HepG2 (cell line): ENCODE results near the gene CD96. TPM values are rescaled to one million over a fixed set of nuclear protein-coding genes. Genes with fewer than 3 reads are reported as not detected.

ENCODE experiments used
- ATAC-seq: fragments of 200-7000 bp; cut with Tn5 transposase; 3 replicates; pipeline ENCODE4 v1.9.1; 2020; ENCODE audit warnings: mild to moderate bottlenecking, moderate library complexity
- BruUV-seq: library from RNA; stranded (reverse); fragments of 400-500 nt; replicated peaks from 2 replicates; lab custom pipeline; 2021; lab: Mats Ljungman, UMichigan
- CTCF ChIA-PET: fragments of 300-600 bp; formaldehyde crosslinking; extraction: SDS; loops from one replicate; lab custom pipeline; 2021; ENCODE audit warnings: low total read pairs, inconsistent platforms, low intra/inter-chr PET ratio; lab: Yijun Ruan, JAX
- POLR2A ChIA-PET: fragments of 350-600 bp; sonication (Branson Sonifier 250); formaldehyde crosslinking; loops from one replicate; lab custom pipeline; 2020; ENCODE audit warnings: antibody characterized with exemption, inconsistent platforms; lab: Yijun Ruan, JAX
- DNase-seq: peaks from one replicate; pipeline ENCODE4 v3.0.0-alpha.2; 2015; ENCODE audit warnings: low spot score
- FAIRE-seq: peaks from 3 replicates; lab custom pipeline; 2011; peaks lifted over from hg19 to GRCh38; lab: Jason Lieb, UNC
- H2AFZ ChIP-seq: one replicate; pipeline ENCODE4 v1.6.1; 2011; ENCODE audit warnings: low read length, inconsistent platforms
- H3K27ac ChIP-seq: fragments of 300-600 bp; 3 replicates; pipeline ENCODE4 v1.8.0; 2011; ENCODE audit warnings: mixed run types, mild to moderate bottlenecking, mixed read lengths, low read length, inconsistent platforms; ENCODE audit not compliant: insufficient read depth; ENCODE audit errors: extremely low read length
- H3K27me3 ChIP-seq, 2 experiments: fragments of 200-600 bp in 1 of 2; 2 replicates in 1 of 2; 3 replicates in 1 of 2; pipeline versions ENCODE4 v1.6.0 to v1.8.0; 2011; ENCODE audit warnings: low read length in 2 of 2, mild to moderate bottlenecking in 2 of 2, moderate library complexity in 2 of 2, inconsistent platforms in 1 of 2; ENCODE audit not compliant: insufficient read depth in 2 of 2, control insufficient read depth in 1 of 2
- H3K36me3 ChIP-seq, 2 experiments: fragments of 200-600 bp in 1 of 2; replicated peaks in 1 of 2; 2 replicates in 1 of 2; 3 replicates in 1 of 2; pipeline versions ENCODE4 v1.5.1 to v1.8.0; 2011; ENCODE audit warnings: low read length in 2 of 2, inconsistent platforms in 1 of 2; ENCODE audit not compliant: insufficient read depth in 2 of 2, control insufficient read depth in 1 of 2
- H3K4me1 ChIP-seq: 2 replicates; pipeline ENCODE4 v1.5.1; 2012; ENCODE audit warnings: low read length, inconsistent platforms; ENCODE audit not compliant: insufficient read depth
- H3K4me2 ChIP-seq: 2 replicates; pipeline ENCODE4 v1.6.0; 2011; ENCODE audit warnings: low read depth, low read length, inconsistent platforms
- H3K4me3 ChIP-seq, 3 experiments: fragments of 200-600 bp in 1 of 3; sonication (generic), shearing (Covaris generic) in 1 of 3; replicated peaks in 1 of 3; 2 replicates each; pipeline ENCODE4 v1.5.1; 2011 to 2016; ENCODE audit warnings: low read length in 3 of 3, inconsistent platforms in 2 of 3, low read depth in 2 of 3, mild to moderate bottlenecking in 2 of 3, control low read depth in 1 of 3, mixed read lengths in 1 of 3; ENCODE audit not compliant: insufficient read depth in 1 of 3
- H3K79me2 ChIP-seq: one replicate; pipeline ENCODE4 v1.6.1; 2011; ENCODE audit warnings: low read length, inconsistent platforms; ENCODE audit not compliant: insufficient read depth
- H3K9ac ChIP-seq: 2 replicates; pipeline ENCODE4 v1.6.0; 2011; ENCODE audit warnings: mild to moderate bottlenecking, low read depth, low read length, inconsistent platforms; ENCODE audit not compliant: insufficient read depth
- H3K9me3 ChIP-seq: 2 replicates; pipeline ENCODE4 v1.5.1; 2012; ENCODE audit warnings: mild to moderate bottlenecking, low read length
- H4K20me1 ChIP-seq: 2 replicates; pipeline ENCODE4 v1.6.0; 2011; ENCODE audit warnings: inconsistent platforms, mild to moderate bottlenecking, low read length, moderate library complexity; ENCODE audit not compliant: insufficient read depth
- E2F1 ChIP-seq: sonication (generic); formaldehyde crosslinking; IDR thresholded peaks from 2 replicates; pipeline ENCODE4 v1.5.0; 2020; ENCODE audit warnings: missing genetic modification reagents
- HDAC2 ChIP-seq: sonication (generic); formaldehyde crosslinking; IDR thresholded peaks from 2 replicates; pipeline ENCODE4 v1.4.0; 2020; ENCODE audit warnings: missing genetic modification reagents
- HHEX ChIP-seq: IDR thresholded peaks from 2 replicates; pipeline ENCODE4 v1.6.1; 2016; ENCODE audit warnings: control low read depth
- TBL1XR1 ChIP-seq: fragments of 150-350 bp; IDR thresholded peaks from 2 replicates; pipeline ENCODE4 v1.6.1; 2014; ENCODE audit warnings: borderline replicate concordance, low read length; ENCODE audit not compliant: partially characterized antibody
- ZNF101 ChIP-seq: sonication (generic); formaldehyde crosslinking; IDR thresholded peaks from 2 replicates; pipeline ENCODE4 v1.4.0; 2020; ENCODE audit warnings: mild to moderate bottlenecking, low read depth, missing genetic modification reagents, borderline replicate concordance
- ZNF350 ChIP-seq: sonication (generic); formaldehyde crosslinking; IDR thresholded peaks from 2 replicates; pipeline ENCODE4 v1.4.0; 2020; ENCODE audit warnings: mild to moderate bottlenecking, low read depth, missing genetic modification reagents, borderline replicate concordance
- WGBS: methylation state at CpG from one replicate; pipeline ENCODE4 v1.1.6; 2017; ENCODE audit warnings: low lambda C conversion rate; 5-methylcytosine and 5-hydroxymethylcytosine counted together
- in situ Hi-C: cut with HindIII; loops from 2 replicates; pipeline ENCODE4 v1.10.0; 2017; ENCODE audit warnings: low pct_unique_long_range_greater_than_20kb; ENCODE audit not compliant: extremely low pct_ligation_motif_present
- intact Hi-C: fragments of 100-400 bp; cut with micrococcal nuclease; formaldehyde crosslinking; loops from one replicate; pipeline ENCODE4 v1.10.0; 2022; ENCODE audit not compliant: unreplicated experiment
- polyA plus RNA-seq, 8 experiments: library from polyadenylated mRNA; depleted of rRNA in 3 of 8; stranded (reverse) in 7 of 8; unstranded in 1 of 8; fragments of >200 nt; fragmentation: Illumina TruSeq in 4 of 8; extraction: Trizol in 4 of 8; gene quantifications; 2 replicates each; pipeline versions ENCODE4 v1.2.1 to v1.2.3, GENCODE V29; 2011 to 2016; ENCODE audit warnings: low read depth in 4 of 8, missing spikeins in 1 of 8, mixed read lengths in 1 of 8; ENCODE audit not compliant: insufficient read depth in 1 of 8
- total RNA-seq, 5 experiments: library from RNA; depleted of rRNA; stranded (reverse); fragments of >200 nt; fragmentation: Illumina TruSeq; extraction: Trizol; gene quantifications; 2 replicates each; pipeline ENCODE4 v1.2.3, GENCODE V29; 2016; ENCODE audit warnings: low read depth in 1 of 5
- TF ChIP-seq, protein P1 (sequence below): sonication (generic); formaldehyde crosslinking; IDR thresholded peaks from 2 replicates; pipeline ENCODE4 v1.5.1; 2020; ENCODE audit warnings: mild to moderate bottlenecking, missing genetic modification reagents, borderline replicate concordance
- TF ChIP-seq, protein P2 (sequence below): sonication (generic); formaldehyde crosslinking; IDR thresholded peaks from 2 replicates; pipeline ENCODE4 v1.4.0; 2020; ENCODE audit warnings: missing genetic modification reagents, low read depth, mild to moderate bottlenecking, borderline replicate concordance
- TF ChIP-seq, protein P3 (sequence below): sonication (generic); formaldehyde crosslinking; IDR thresholded peaks from 2 replicates; pipeline ENCODE4 v1.8.0; 2022; ENCODE audit warnings: mild to moderate bottlenecking, missing genetic modification reagents
- TF ChIP-seq, protein P4 (sequence below): sonication (generic); formaldehyde crosslinking; IDR thresholded peaks from 2 replicates; pipeline ENCODE4 v1.4.0; 2020; ENCODE audit warnings: mild to moderate bottlenecking, missing genetic modification reagents

The CD96 gene
- total and polyA plus RNA-seq, 2 of the 13 experiments (the other 11 are each of a cell fraction or from before 2014, with no cell fraction given), result not detected

- BruUV-seq, result no TSS peak
- POLR2A ChIA-PET, result no interaction called here
- no peak overlapping the region for H3K9ac ChIP-seq
- H3K4me2 ChIP-seq, result no peak overlapping the region
- CTCF ChIA-PET, result no interaction called here
- H3K36me3 ChIP-seq, result no peaks in the 10 kb centered on the region
- H3K27ac ChIP-seq, result no peak overlapping the region
- peaks cover 10% of the 10 kb centered on the region for H3K4me1 ChIP-seq
- FAIRE-seq, result no peak
- H4K20me1 ChIP-seq, result no peaks in the 10 kb centered on the region
- no peak for ATAC-seq
- in situ Hi-C loops (no loop called here), intact Hi-C loops (no loop called here)
- H3K79me2 ChIP-seq, result no peaks in the 10 kb centered on the region
- H3K4me3 ChIP-seq, result no peak overlapping the region
- H3K27me3 ChIP-seq, result no peaks in the 10 kb centered on the region; a peak in 1 of 5 replicates
- WGBS, result 38% methylated on average over 6 of the region's 6 CpGs
- no peak for DNase-seq
- H3K9me3 ChIP-seq, result no peaks in the 10 kb centered on the region
- no peak overlapping the region for H2AFZ ChIP-seq
- TF ChIP-seq HDAC2 (CRISPR knock-in tag) (no peak), E2F1 (no peak), HHEX (CRISPR knock-in tag) (no peak), ZNF101 (no peak), TBL1XR1 (no peak), ZNF350 (CRISPR knock-in tag) (no peak)
- TF ChIP-seq, protein P1, sequence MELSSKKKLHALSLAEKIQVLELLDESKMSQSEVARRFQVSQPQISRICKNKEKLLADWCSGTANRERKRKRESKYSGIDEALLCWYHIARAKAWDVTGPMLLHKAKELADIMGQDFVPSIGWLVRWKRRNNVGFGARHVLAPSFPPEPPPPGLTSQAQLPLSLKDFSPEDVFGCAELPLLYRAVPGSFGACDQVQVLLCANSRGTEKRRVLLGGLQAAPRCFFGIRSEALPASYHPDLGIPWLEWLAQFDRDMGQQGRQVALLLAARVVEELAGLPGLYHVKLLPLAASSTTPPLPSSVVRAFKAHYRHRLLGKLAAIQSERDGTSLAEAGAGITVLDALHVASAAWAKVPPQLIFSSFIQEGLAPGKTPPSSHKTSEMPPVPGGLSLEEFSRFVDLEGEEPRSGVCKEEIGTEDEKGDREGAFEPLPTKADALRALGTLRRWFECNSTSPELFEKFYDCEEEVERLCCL (CRISPR knock-in tag), result no peak
- TF ChIP-seq, protein P2, sequence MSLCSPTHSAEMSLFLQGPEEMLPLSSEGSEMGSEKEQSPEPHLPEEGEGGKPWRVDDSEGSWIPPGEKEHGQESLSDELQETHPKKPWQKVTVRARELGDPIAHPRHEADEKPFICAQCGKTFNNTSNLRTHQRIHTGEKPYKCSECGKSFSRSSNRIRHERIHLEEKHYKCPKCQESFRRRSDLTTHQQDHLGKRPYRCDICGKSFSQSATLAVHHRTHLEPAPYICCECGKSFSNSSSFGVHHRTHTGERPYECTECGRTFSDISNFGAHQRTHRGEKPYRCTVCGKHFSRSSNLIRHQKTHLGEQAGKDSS (CRISPR knock-in tag), result no peak
- TF ChIP-seq, protein P3, sequence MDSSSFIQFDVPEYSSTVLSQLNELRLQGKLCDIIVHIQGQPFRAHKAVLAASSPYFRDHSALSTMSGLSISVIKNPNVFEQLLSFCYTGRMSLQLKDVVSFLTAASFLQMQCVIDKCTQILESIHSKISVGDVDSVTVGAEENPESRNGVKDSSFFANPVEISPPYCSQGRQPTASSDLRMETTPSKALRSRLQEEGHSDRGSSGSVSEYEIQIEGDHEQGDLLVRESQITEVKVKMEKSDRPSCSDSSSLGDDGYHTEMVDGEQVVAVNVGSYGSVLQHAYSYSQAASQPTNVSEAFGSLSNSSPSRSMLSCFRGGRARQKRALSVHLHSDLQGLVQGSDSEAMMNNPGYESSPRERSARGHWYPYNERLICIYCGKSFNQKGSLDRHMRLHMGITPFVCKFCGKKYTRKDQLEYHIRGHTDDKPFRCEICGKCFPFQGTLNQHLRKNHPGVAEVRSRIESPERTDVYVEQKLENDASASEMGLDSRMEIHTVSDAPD (CRISPR knock-in tag), result no peak
- TF ChIP-seq, protein P4, sequence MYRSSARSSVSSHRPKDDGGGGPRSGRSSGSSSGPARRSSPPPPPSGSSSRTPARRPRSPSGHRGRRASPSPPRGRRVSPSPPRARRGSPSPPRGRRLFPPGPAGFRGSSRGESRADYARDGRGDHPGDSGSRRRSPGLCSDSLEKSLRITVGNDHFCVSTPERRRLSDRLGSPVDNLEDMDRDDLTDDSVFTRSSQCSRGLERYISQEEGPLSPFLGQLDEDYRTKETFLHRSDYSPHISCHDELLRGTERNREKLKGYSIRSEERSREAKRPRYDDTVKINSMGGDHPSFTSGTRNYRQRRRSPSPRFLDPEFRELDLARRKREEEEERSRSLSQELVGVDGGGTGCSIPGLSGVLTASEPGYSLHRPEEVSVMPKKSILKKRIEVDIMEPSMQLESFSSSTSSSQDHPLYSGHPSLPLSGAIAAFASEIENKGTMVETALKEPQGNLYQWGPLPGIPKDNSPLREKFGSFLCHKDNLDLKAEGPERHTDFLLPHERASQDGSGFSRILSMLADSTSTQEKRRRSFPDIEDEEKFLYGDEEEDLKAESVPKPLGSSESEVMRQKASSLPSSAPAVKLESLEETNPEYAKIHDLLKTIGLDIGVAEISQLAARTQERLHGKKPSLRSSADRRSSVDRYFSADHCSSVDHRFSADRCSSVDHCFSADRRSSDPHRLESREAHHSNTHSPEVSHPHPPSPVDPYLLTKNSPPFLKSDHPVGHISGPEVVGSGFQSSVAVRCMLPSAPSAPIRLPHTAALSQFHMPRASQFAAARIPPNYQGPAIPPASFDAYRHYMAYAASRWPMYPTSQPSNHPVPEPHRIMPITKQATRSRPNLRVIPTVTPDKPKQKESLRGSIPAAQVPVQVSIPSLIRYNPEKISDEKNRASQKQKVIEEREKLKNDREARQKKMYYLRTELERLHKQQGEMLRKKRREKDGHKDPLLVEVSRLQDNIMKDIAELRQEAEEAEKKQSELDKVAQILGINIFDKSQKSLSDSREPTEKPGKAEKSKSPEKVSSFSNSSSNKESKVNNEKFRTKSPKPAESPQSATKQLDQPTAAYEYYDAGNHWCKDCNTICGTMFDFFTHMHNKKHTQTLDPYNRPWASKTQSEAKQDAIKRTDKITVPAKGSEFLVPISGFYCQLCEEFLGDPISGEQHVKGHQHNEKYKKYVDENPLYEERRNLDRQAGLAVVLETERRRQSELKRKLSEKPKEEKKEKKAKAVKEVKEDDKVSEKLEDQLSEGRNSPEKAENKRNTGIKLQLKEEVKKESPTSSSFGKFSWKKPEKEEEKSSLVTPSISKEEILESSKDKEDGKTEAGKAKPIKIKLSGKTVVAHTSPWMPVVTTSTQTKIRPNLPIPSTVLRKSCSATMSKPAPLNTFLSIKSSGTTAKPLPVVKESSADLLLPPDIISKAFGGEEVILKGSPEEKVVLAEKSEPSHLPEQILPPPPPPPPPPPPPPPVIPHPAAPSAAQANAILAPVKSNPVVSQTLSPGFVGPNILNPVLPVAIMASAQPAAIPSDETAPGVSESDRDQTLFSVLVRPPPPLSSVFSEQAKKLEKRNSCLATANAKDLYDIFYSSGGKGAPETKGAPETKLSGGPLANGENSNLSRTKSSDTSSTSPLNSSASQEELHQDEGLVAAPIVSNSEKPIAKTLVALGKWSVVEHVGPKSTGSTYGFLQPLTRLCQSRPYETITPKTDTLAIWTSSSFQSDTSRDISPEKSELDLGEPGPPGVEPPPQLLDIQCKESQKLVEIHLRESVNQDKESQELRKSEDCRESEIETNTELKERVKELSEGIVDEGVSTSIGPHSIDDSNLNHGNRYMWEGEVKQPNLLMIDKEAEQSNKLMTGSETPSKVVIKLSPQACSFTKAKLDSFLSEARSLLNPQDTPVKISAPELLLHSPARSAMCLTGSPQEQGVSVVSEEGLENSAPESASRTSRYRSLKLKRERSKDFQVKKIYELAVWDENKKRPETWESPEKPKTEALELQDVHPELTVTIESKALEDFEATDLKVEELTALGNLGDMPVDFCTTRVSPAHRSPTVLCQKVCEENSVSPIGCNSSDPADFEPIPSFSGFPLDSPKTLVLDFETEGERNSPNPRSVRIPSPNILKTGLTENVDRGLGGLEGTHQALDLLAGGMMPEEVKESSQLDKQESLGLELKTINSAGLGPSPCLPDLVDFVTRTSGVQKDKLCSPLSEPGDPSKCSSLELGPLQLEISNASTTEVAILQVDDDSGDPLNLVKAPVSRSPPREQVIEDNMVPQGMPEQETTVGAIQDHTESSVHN (CRISPR knock-in tag), result no peak
Measured at GRCh38 chr3:111652492-111653180, 110.6 kb downstream of the CD96 start.
